K562 (cell line): ENCODE measurements around the gene DSP. TPM values are rescaled to one million over a fixed set of nuclear protein-coding genes. Genes with fewer than 3 reads are reported as not detected.

Source experiments
- CCAR2 ChIP-seq: fragments of 200-400 bp; formaldehyde crosslinking; IDR thresholded peaks from 2 replicates; pipeline ENCODE4 v1.6.1; 2017; ENCODE audit warnings: mild to moderate bottlenecking, low read depth, low read length
- IRF2 ChIP-seq: sonication (generic); formaldehyde crosslinking; IDR thresholded peaks from 2 replicates; pipeline ENCODE4 v1.8.1; 2022; ENCODE audit warnings: mild to moderate bottlenecking, missing genetic modification reagents
- MCM2 ChIP-seq: fragments of 450-650 bp; IDR thresholded peaks from 2 replicates; pipeline ENCODE4 v1.6.1; 2017; ENCODE audit warnings: low read depth, mild to moderate bottlenecking
- NCOA2 ChIP-seq, 2 experiments: fragments of 450-650 bp; IDR thresholded peaks; 2 replicates each; pipeline ENCODE4 v1.6.1; 2018; ENCODE audit warnings: mild to moderate bottlenecking in 2 of 2, moderate library complexity in 1 of 2; ENCODE audit not compliant: partially characterized antibody in 2 of 2
- NEUROD1 ChIP-seq: fragments of 150-350 bp; IDR thresholded peaks from 2 replicates; pipeline ENCODE4 v1.6.1; 2014; ENCODE audit warnings: borderline replicate concordance, low read length, low read depth; ENCODE audit not compliant: partially characterized antibody
- POU5F1 ChIP-seq: fragments of 150-350 bp; IDR thresholded peaks from 2 replicates; pipeline ENCODE4 v1.6.1; 2014; ENCODE audit warnings: borderline replicate concordance, low read length, low read depth, mild to moderate bottlenecking; ENCODE audit not compliant: partially characterized antibody
- RBBP5 ChIP-seq: fragments of 200-600 bp; sonication (generic); IDR thresholded peaks from 2 replicates; pipeline ENCODE4 v1.6.1; 2012; ENCODE audit warnings: borderline replicate concordance, mild to moderate bottlenecking, low read length, control low read depth, inconsistent platforms; ENCODE audit not compliant: insufficient read depth, poor library complexity, severe bottlenecking
- RBM15 ChIP-seq: fragments of 200-400 bp; formaldehyde crosslinking; IDR thresholded peaks from 2 replicates; pipeline ENCODE4 v1.6.1; 2018; ENCODE audit warnings: mild to moderate bottlenecking, low read length, moderate library complexity; ENCODE audit not compliant: insufficient read depth
- RCOR1 ChIP-seq, 2 experiments: IDR thresholded peaks; 2 replicates each; pipeline ENCODE4 v1.6.1; 2012; ENCODE audit warnings: low read depth in 2 of 2, low read length in 2 of 2, borderline replicate concordance in 1 of 2, improper control_type of control experiment in 1 of 2
- SIRT6 ChIP-seq: IDR thresholded peaks from one replicate; pipeline ENCODE4 v1.6.1; 2012; ENCODE audit warnings: low read depth, mild to moderate bottlenecking, control low read depth, inconsistent platforms, low read length, moderate library complexity
- TRIM24 ChIP-seq, 2 experiments: fragments of 450-650 bp; IDR thresholded peaks; 2 replicates each; pipeline ENCODE4 v1.6.1; 2016
- ZBTB17 ChIP-seq: fragments of 450-650 bp; formaldehyde crosslinking; IDR thresholded peaks from 2 replicates; pipeline ENCODE4 v1.4.0; 2020; ENCODE audit warnings: mild to moderate bottlenecking
- ZNF212 ChIP-seq: fragments of 450-650 bp; formaldehyde crosslinking; IDR thresholded peaks from 2 replicates; pipeline ENCODE4 v1.4.0; 2020; ENCODE audit warnings: mild to moderate bottlenecking
- ZNF586 ChIP-seq: fragments of 450-650 bp; formaldehyde crosslinking; conservative IDR thresholded peaks from 2 replicates; pipeline ENCODE4 v1.4.0; 2020; ENCODE audit warnings: mild to moderate bottlenecking, moderate library complexity
- polyA plus RNA-seq, 8 experiments: library from polyadenylated mRNA; depleted of rRNA in 4 of 8; stranded (reverse) in 5 of 8; unstranded in 3 of 8; fragments of >200 nt; fragmentation: Nextera tagmentation in 2 of 8; fragmentation: Illumina TruSeq in 1 of 8; extraction: Ambion mirVana in 2 of 8; extraction: Trizol in 1 of 8; gene quantifications; 2 replicates each; pipeline versions ENCODE4 v1.2.1 to v1.2.3, GENCODE V29; 2011 to 2014; ENCODE audit warnings: inconsistent platforms in 1 of 8, missing spikeins in 1 of 8
- total RNA-seq, 7 experiments: library from RNA; depleted of rRNA in 6 of 7; stranded (reverse); fragments of >200 nt in 6 of 7; fragmentation: Illumina TruSeq in 2 of 7; extraction: Trizol in 2 of 7; gene quantifications; 2 replicates each; pipeline versions ENCODE4 v1.2.1 to v1.2.3, GENCODE V29; 2011 to 2021; ENCODE audit warnings: low replicate concordance in 1 of 7
- TF ChIP-seq, protein P1 (sequence below): sonication (generic); formaldehyde crosslinking; IDR thresholded peaks from 2 replicates; pipeline ENCODE4 v1.8.0; 2022; ENCODE audit warnings: missing genetic modification reagents, mild to moderate bottlenecking, moderate library complexity, borderline replicate concordance
- TF ChIP-seq, protein P2 (sequence below), 2 experiments: fragments of 250-450 bp in 1 of 2; fragments of 450-650 bp in 1 of 2; sonication (Bioruptor Pico) in 1 of 2; IDR thresholded peaks; 2 replicates each; pipeline versions ENCODE4 v1.6.1 to v1.8.0; 2016 to 2021; ENCODE audit warnings: mild to moderate bottlenecking in 2 of 2, moderate library complexity in 2 of 2, missing compliant biosample characterization in 1 of 2, missing genetic modification characterization in 1 of 2
- TF ChIP-seq, protein P3 (sequence below): fragments of 450-650 bp; IDR thresholded peaks from 2 replicates; pipeline ENCODE4 v1.6.1; 2017; ENCODE audit warnings: mild to moderate bottlenecking, moderate library complexity
- TF ChIP-seq, protein P4 (sequence below): sonication (generic); formaldehyde crosslinking; IDR thresholded peaks from 2 replicates; pipeline ENCODE4 v1.8.1; 2023; ENCODE audit warnings: mild to moderate bottlenecking, missing genetic modification reagents
- TF ChIP-seq, protein P5 (sequence below): sonication (generic); formaldehyde crosslinking; IDR thresholded peaks from 2 replicates; pipeline ENCODE4 v1.8.0; 2022; ENCODE audit warnings: mild to moderate bottlenecking, missing genetic modification reagents

DSP gene
- total and polyA plus RNA-seq, 9 of the 15 experiments (the other 6 are each of a cell fraction or from before 2014, with no cell fraction given), result under 0.01 to 0.24 (median 0.03) TPM; not detected in 2

DNA sequence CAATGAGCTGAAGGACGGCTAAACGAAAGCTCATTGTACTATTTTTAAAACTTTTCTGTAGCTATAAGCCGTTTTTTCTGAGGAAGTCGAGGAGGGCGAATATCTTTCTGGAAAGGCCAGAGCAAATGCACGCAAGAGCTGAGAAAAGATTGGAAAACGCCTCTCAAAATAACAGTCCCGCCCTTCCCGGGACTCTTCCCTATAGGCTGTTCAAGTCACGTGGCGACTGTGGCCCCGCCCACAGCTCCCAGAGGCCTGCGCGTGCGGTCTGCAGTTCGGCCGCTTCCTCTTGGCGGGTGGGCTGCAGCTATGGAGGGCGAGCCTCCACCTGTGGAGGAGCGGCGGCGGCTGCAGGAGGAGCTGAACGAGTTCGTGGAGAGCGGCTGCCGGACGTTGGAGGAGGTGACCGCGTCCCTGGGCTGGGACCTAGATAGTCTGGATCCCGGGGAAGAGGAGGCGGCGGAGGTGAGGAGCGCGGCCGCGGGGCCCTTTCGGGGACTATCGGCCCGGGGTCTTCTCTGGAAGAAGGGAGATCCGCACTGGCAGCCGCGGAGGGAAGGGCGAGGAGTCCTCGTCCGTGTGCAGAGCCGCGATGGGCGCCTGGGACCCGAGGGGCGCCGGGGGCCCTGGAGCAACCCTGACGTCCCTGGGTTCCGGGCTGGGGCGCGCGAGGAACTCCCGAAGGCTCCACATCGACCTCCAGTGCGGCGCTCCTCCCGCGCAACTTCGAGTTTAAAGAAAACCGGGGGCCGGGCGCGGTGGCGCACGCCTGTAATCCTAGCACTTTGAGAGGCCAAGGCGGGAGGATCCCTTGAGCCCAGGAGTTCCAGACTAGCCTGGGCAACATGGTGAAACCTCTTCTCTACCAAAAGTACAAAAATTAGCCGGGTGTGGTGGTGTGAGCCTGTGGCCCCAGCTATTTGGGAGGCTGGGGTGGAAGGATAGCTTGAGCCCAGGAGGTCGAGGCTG is 48.8 kb downstream of the DSP start, which contains the start of gene SNRNP48 (continued):
- TF ChIP-seq, protein P1, sequence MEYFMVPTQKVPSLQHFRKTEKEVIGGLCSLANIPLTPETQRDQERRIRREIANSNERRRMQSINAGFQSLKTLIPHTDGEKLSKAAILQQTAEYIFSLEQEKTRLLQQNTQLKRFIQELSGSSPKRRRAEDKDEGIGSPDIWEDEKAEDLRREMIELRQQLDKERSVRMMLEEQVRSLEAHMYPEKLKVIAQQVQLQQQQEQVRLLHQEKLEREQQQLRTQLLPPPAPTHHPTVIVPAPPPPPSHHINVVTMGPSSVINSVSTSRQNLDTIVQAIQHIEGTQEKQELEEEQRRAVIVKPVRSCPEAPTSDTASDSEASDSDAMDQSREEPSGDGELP (CRISPR knock-in tag), result peak; percentile 73; the same call in 1 of the 2 replicates
- TF ChIP-seq RCOR1 (IDR thresholded peaks at IDR 0.05; ENCODE audit: borderline replicate concordance in 1 of 2, low read depth in 2 of 2, low read length in 2 of 2) (peak in 1 of 2 experiments; percentile 32; a peak in 2 of 4 replicates), ZNF586 (no peak), TRIM24 (IDR thresholded peaks at IDR 0.05) (0 out of 4 replicates have a peak, but pooled peaks of 1 of the 2 experiments have one; percentile 8), SIRT6 (no peak), ZBTB17 (CRISPR knock-in tag) (peak; percentile 65; the same call in 1 of the 2 replicates), NEUROD1 (no peak), RBBP5 (peak; percentile 91), NCOA2 (IDR thresholded peaks at IDR 0.05; ENCODE audit: partially characterized antibody in 2 of 2) (no peak), POU5F1 (no peak), MCM2 (no peak), CCAR2 (no peak), IRF2 (CRISPR knock-in tag) (no peak), RBM15 (no peak), ZNF212 (no peak)
- TF ChIP-seq, protein P2, sequence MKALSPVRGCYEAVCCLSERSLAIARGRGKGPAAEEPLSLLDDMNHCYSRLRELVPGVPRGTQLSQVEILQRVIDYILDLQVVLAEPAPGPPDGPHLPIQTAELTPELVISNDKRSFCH (CRISPR knock-in tag; IDR thresholded peaks at IDR 0.05), result no peak
- TF ChIP-seq, protein P2 (tag; IDR thresholded peaks at IDR 0.05), result no peak
- TF ChIP-seq, protein P3, sequence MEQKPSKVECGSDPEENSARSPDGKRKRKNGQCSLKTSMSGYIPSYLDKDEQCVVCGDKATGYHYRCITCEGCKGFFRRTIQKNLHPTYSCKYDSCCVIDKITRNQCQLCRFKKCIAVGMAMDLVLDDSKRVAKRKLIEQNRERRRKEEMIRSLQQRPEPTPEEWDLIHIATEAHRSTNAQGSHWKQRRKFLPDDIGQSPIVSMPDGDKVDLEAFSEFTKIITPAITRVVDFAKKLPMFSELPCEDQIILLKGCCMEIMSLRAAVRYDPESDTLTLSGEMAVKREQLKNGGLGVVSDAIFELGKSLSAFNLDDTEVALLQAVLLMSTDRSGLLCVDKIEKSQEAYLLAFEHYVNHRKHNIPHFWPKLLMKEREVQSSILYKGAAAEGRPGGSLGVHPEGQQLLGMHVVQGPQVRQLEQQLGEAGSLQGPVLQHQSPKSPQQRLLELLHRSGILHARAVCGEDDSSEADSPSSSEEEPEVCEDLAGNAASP, result no peak
- TF ChIP-seq, protein P4, sequence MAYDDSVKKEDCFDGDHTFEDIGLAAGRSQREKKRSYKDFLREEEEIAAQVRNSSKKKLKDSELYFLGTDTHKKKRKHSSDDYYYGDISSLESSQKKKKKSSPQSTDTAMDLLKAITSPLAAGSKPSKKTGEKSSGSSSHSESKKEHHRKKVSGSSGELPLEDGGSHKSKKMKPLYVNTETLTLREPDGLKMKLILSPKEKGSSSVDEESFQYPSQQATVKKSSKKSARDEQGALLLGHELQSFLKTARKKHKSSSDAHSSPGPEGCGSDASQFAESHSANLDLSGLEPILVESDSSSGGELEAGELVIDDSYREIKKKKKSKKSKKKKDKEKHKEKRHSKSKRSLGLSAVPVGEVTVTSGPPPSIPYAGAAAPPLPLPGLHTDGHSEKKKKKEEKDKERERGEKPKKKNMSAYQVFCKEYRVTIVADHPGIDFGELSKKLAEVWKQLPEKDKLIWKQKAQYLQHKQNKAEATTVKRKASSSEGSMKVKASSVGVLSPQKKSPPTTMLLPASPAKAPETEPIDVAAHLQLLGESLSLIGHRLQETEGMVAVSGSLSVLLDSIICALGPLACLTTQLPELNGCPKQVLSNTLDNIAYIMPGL (CRISPR knock-in tag), result peak; percentile 61; the same call in 1 of the 2 replicates
- TF ChIP-seq, protein P5, sequence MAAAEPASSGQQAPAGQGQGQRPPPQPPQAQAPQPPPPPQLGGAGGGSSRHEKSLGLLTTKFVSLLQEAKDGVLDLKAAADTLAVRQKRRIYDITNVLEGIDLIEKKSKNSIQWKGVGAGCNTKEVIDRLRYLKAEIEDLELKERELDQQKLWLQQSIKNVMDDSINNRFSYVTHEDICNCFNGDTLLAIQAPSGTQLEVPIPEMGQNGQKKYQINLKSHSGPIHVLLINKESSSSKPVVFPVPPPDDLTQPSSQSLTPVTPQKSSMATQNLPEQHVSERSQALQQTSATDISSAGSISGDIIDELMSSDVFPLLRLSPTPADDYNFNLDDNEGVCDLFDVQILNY (CRISPR knock-in tag), result no peak; the same call in 1 of the 2 replicates
